RWPE2 (cell line): ENCODE measurements around the gene ST8SIA3.

ENCODE experiments used
- ATAC-seq: fragments of 200-7000 bp; cut with Tn5 transposase; 3 replicates; pipeline ENCODE4 v1.9.1; 2021; ENCODE audit warnings: low read depth
- DNase-seq: peaks from one replicate; pipeline ENCODE4 v3.0.0-alpha.2; 2020; ENCODE audit warnings: low spot score
- H3K27ac ChIP-seq: fragments of 450-650 bp; 2 replicates; pipeline ENCODE4 v1.5.1; 2017; ENCODE audit warnings: mild to moderate bottlenecking; ENCODE audit not compliant: poor library complexity, severe bottlenecking
- H3K27me3 ChIP-seq: fragments of 250-450 bp; sonication (Bioruptor Pico); 2 replicates; pipeline ENCODE4 v1.5.1; 2021; ENCODE audit warnings: mild to moderate bottlenecking, moderate library complexity; ENCODE audit not compliant: insufficient read depth, poor library complexity, severe bottlenecking
- H3K36me3 ChIP-seq: fragments of 250-450 bp; sonication (Bioruptor Pico); 2 replicates; pipeline ENCODE4 v1.5.1; 2020; ENCODE audit warnings: low read depth, mild to moderate bottlenecking, moderate library complexity
- H3K4me1 ChIP-seq: fragments of 250-450 bp; sonication (Bioruptor Pico); 2 replicates; pipeline ENCODE4 v1.5.1; 2021; ENCODE audit warnings: mild to moderate bottlenecking, moderate library complexity; ENCODE audit not compliant: insufficient read depth, poor library complexity, severe bottlenecking
- H3K4me3 ChIP-seq: fragments of 250-450 bp; sonication (Bioruptor Pico); 2 replicates; pipeline ENCODE4 v1.5.1; 2021; ENCODE audit warnings: mild to moderate bottlenecking, moderate library complexity; ENCODE audit not compliant: severe bottlenecking
- H3K9me3 ChIP-seq: fragments of 250-450 bp; sonication (Bioruptor Pico); 2 replicates; pipeline ENCODE4 v1.5.1; 2021; ENCODE audit warnings: mild to moderate bottlenecking, moderate library complexity; ENCODE audit not compliant: severe bottlenecking
- TF ChIP-seq, protein P1 (sequence below): fragments of 450-650 bp; IDR thresholded peaks from one replicate; pipeline ENCODE4 v1.5.1; 2017; ENCODE audit warnings: mild to moderate bottlenecking, moderate library complexity; ENCODE audit not compliant: poor library complexity, severe bottlenecking

Gene ST8SIA3

GRCh38 chr18:57353940-57354461 is 1.6 kb downstream of the ST8SIA3 start:
- Histone ChIP-seq H3K36me3 (no peaks in the 10 kb centered on the region), H3K27ac (no peak overlapping the region), H3K9me3 (no peaks in the 10 kb centered on the region), H3K4me3 (no peak overlapping the region), H3K4me1 (no peaks in the 10 kb centered on the region), H3K27me3 (peaks cover 58% of the 10 kb centered on the region)
- ATAC-seq (0 out of 3 replicates have a peak, but pooled peaks have one; percentile 44), DNase-seq (no peak)
- TF ChIP-seq, protein P1, sequence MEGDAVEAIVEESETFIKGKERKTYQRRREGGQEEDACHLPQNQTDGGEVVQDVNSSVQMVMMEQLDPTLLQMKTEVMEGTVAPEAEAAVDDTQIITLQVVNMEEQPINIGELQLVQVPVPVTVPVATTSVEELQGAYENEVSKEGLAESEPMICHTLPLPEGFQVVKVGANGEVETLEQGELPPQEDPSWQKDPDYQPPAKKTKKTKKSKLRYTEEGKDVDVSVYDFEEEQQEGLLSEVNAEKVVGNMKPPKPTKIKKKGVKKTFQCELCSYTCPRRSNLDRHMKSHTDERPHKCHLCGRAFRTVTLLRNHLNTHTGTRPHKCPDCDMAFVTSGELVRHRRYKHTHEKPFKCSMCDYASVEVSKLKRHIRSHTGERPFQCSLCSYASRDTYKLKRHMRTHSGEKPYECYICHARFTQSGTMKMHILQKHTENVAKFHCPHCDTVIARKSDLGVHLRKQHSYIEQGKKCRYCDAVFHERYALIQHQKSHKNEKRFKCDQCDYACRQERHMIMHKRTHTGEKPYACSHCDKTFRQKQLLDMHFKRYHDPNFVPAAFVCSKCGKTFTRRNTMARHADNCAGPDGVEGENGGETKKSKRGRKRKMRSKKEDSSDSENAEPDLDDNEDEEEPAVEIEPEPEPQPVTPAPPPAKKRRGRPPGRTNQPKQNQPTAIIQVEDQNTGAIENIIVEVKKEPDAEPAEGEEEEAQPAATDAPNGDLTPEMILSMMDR: no peak

GRCh38 chr18:57359433-57359832 is 7.1 kb downstream of the ST8SIA3 start:
- ATAC-seq (no peak), DNase-seq (no peak)
- Histone ChIP-seq H3K27me3 (peaks cover 22% of the 10 kb centered on the region), H3K36me3 (no peaks in the 10 kb centered on the region), H3K27ac (no peak overlapping the region), H3K4me3 (no peak overlapping the region), H3K4me1 (no peaks in the 10 kb centered on the region), H3K9me3 (no peaks in the 10 kb centered on the region)
- TF ChIP-seq, protein P1: no peak

- ATAC-seq (no peak), DNase-seq (no peak)
- Histone ChIP-seq H3K27ac (no peak overlapping the region), H3K9me3 (no peaks in the 10 kb centered on the region), H3K4me1 (no peaks in the 10 kb centered on the region), H3K4me3 (no peak overlapping the region), H3K36me3 (no peaks in the 10 kb centered on the region), H3K27me3 (no peaks in the 10 kb centered on the region)
- TF ChIP-seq, protein P1: no peak
Observed at GRCh38 chr18:57362714-57363113, 10.4 kb downstream of the ST8SIA3 start.

DNA sequence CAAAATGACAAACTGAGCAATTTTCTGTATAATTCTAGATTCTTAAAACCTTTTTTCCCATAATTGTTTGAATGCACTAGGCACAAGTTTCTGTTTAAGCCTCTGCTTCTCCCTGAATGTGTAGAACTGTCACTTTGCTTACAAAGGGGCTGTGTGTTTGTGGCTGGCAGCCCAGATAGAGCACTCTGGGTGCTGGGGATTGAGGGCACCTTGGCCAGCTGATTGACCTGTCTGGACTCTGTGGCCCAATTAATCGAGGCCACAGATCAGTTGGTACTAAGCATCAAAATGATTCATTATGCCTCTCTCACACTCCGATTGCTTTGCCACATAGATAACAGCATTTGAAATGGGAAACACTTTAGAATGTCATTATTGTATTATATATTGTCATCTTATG is 12.1 kb downstream of the ST8SIA3 start:
- TF ChIP-seq, protein P1: no peak
- ATAC-seq (no peak), DNase-seq (no peak)
- no peak overlapping the region for H3K27ac ChIP-seq
- H3K36me3 ChIP-seq: no peaks in the 10 kb centered on the region
- no peaks in the 10 kb centered on the region for H3K4me1 ChIP-seq
- H3K9me3 ChIP-seq: no peaks in the 10 kb centered on the region
- no peaks in the 10 kb centered on the region for H3K27me3 ChIP-seq
- no peak overlapping the region for H3K4me3 ChIP-seq

DNA sequence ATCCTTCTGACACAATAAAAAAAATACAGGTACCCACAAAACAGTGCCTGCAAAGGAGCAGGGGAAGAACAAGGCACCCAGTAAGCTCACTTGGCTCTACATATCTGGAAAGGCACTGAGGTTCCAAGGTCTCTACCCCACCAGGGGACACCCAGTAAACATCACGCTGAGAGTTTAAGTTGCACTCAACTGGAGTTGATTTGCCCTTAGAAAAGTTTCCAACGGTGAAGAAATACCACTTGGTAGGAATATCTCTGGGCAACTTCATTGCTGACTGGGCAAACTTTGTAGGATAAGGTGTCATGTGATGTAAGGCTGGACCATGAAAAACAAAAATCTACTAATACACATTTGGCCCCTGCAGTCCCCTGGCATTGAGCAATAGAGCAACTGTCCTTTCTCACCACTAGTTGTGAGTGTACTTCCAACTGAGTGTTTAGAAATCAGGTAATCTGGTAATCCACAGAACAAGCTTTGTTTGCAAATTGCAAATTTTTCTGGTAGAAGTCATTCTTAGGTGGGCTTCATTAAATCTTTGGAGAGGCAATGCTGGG is 14.2 kb downstream of the ST8SIA3 start:
- H3K27ac ChIP-seq: no peak overlapping the region
- no peak for ATAC-seq

More for the DNA sequence above, 14.2 kb downstream of the ST8SIA3 start:
- TF ChIP-seq, protein P1: no peak
- Histone ChIP-seq H3K4me3 (no peak overlapping the region), H3K27me3 (no peaks in the 10 kb centered on the region), H3K9me3 (no peaks in the 10 kb centered on the region), H3K4me1 (no peaks in the 10 kb centered on the region), H3K36me3 (no peaks in the 10 kb centered on the region)
- no peak for DNase-seq
